A673 (cell line): Measurements from ENCODE around the gene FOS. TPM values are rescaled to one million over a fixed set of nuclear protein-coding genes. Genes with fewer than 3 reads are reported as not detected.

Experiments
- BruUV-seq: library from RNA; stranded (reverse); fragments of 400-500 nt; replicated peaks from 2 replicates; lab custom pipeline; 2021; lab: Mats Ljungman, UMichigan
- CTCF ChIA-PET: fragments of 300-600 bp; sonication (Branson Sonifier 250); formaldehyde crosslinking; loops from one replicate; lab custom pipeline; 2022; ENCODE audit warnings: antibody characterized with exemption; lab: Charles Lee
- POLR2A ChIA-PET: fragments of 300-600 bp; sonication (Branson Sonifier 250); formaldehyde crosslinking; loops from one replicate; lab custom pipeline; 2022; ENCODE audit warnings: antibody characterized with exemption; ENCODE audit not compliant: low non-redundant PET; lab: Charles Lee
- DNase-seq: peaks from one replicate; pipeline ENCODE4 v3.0.0-alpha.2; 2015; ENCODE audit warnings: low spot score
- H3K27ac ChIP-seq: fragments of 200-600 bp; sonication (generic); 2 replicates; pipeline ENCODE4 v1.5.1; 2016; ENCODE audit warnings: mixed run types, low read depth, mild to moderate bottlenecking, mixed read lengths, antibody characterized with exemption, low read length; ENCODE audit not compliant: poor library complexity, severe bottlenecking
- H3K27me3 ChIP-seq: fragments of 200-600 bp; sonication (generic); replicated peaks from 2 replicates; pipeline ENCODE4 v1.6.1; 2017; ENCODE audit warnings: mixed run types, low read depth, mild to moderate bottlenecking, mixed read lengths, antibody characterized with exemption, low read length; ENCODE audit not compliant: insufficient read depth, poor library complexity
- H3K36me3 ChIP-seq: fragments of 200-600 bp; sonication (generic); 2 replicates; pipeline ENCODE4 v1.6.1; 2016; ENCODE audit warnings: mixed run types, mild to moderate bottlenecking, mixed read lengths, antibody characterized with exemption, low read length; ENCODE audit not compliant: insufficient read depth, poor library complexity, severe bottlenecking
- H3K4me1 ChIP-seq: fragments of 200-600 bp; sonication (generic); 2 replicates; pipeline ENCODE4 v1.6.1; 2017; ENCODE audit warnings: mixed run types, mild to moderate bottlenecking, mixed read lengths, antibody characterized with exemption, low read length; ENCODE audit not compliant: insufficient read depth, poor library complexity, severe bottlenecking
- H3K4me3 ChIP-seq: fragments of 200-600 bp; sonication (generic); 2 replicates; pipeline ENCODE4 v1.5.1; 2016; ENCODE audit warnings: low read depth, mixed run types, mild to moderate bottlenecking, mixed read lengths, low read length; ENCODE audit not compliant: poor library complexity, severe bottlenecking
- H3K9me3 ChIP-seq: fragments of 200-600 bp; sonication (generic); 2 replicates; pipeline ENCODE4 v1.6.1; 2016; ENCODE audit warnings: mixed run types, low read depth, mild to moderate bottlenecking, mixed read lengths, antibody characterized with exemption, low read length; ENCODE audit not compliant: poor library complexity, severe bottlenecking
- EZH2 ChIP-seq: fragments of 200-600 bp; sonication (generic); IDR thresholded peaks from 2 replicates; pipeline ENCODE4 v1.6.1; 2017; ENCODE audit warnings: borderline replicate concordance, low read depth, mild to moderate bottlenecking, mixed read lengths, antibody characterized with exemption, low read length; ENCODE audit not compliant: poor library complexity, severe bottlenecking
- intact Hi-C: fragments of 100-400 bp; cut with micrococcal nuclease; formaldehyde crosslinking; loops from one replicate; pipeline ENCODE4 v1.10.0; 2022; ENCODE audit not compliant: unreplicated experiment
- total RNA-seq: library from RNA; stranded (reverse); gene quantifications from 2 replicates; pipeline ENCODE4 v1.2.3, GENCODE V29; 2021
- TF ChIP-seq, protein P1 (sequence below): fragments of 300-800, 200-600 bp; sonication (generic); conservative IDR thresholded peaks from 2 replicates; pipeline ENCODE4 v1.5.1; 2017; ENCODE audit warnings: low read depth, mild to moderate bottlenecking, antibody characterized with exemption, low read length, moderate library complexity, mixed read lengths

The FOS gene
- total RNA-seq, 1 experiment from 2014 or later, result 13.7 TPM

DNA sequence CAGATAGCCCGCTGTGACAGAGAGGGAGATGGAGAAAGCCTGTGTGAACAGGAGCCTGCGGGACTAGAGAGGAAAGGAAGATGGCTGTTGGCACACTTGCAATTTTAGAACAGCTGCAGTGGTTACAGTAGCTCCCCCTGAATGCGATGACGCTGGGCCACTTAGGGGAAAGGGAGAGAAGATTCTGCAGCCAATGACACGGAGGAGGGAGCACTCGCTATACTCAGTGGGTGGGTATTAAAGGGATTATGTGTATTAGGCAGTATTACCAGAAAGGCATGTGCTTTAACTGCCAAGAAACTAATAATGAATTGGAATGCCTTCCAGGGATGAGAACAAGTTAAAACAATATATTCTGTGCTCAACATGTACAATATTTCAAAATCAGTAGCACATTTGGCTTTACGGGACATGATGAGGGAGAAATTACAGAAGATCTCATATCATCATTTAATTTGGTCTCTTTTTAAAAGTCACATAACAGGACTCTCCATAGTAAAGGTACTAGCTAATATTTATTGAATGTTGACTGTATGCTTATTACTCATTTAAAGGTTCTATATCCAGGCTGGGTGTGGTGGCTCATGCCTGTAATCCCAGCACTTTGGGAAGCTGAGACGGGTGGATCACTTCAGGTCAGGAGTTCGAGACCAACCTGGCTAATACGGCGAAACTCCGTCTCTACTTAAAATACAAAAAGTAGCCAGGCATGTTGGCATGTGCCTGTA is 35.9 kb upstream of the FOS start:
- Histone ChIP-seq H3K4me1 (peaks cover 50% of the 10 kb centered on the region), H3K4me3 (no peak overlapping the region), H3K9me3 (no peaks in the 10 kb centered on the region), H3K36me3 (no peaks in the 10 kb centered on the region), H3K27me3 (no peaks in the 10 kb centered on the region), H3K27ac (peak overlapping the region; percentile 87)
- intact Hi-C loops, result no loop called here
- no peak for TF ChIP-seq EZH2
- TF ChIP-seq, protein P1, sequence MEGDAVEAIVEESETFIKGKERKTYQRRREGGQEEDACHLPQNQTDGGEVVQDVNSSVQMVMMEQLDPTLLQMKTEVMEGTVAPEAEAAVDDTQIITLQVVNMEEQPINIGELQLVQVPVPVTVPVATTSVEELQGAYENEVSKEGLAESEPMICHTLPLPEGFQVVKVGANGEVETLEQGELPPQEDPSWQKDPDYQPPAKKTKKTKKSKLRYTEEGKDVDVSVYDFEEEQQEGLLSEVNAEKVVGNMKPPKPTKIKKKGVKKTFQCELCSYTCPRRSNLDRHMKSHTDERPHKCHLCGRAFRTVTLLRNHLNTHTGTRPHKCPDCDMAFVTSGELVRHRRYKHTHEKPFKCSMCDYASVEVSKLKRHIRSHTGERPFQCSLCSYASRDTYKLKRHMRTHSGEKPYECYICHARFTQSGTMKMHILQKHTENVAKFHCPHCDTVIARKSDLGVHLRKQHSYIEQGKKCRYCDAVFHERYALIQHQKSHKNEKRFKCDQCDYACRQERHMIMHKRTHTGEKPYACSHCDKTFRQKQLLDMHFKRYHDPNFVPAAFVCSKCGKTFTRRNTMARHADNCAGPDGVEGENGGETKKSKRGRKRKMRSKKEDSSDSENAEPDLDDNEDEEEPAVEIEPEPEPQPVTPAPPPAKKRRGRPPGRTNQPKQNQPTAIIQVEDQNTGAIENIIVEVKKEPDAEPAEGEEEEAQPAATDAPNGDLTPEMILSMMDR, result no peak
- POLR2A ChIA-PET, result interaction anchor here (0.6 kb wide), 1 partner anchor 25 kb away, joined by 4 read pairs; no protein-coding TSS in a partner anchor
- DNase-seq, result peak; percentile 99
- CTCF ChIA-PET, result no interaction called here
- BruUV-seq, result no TSS peak

DNA sequence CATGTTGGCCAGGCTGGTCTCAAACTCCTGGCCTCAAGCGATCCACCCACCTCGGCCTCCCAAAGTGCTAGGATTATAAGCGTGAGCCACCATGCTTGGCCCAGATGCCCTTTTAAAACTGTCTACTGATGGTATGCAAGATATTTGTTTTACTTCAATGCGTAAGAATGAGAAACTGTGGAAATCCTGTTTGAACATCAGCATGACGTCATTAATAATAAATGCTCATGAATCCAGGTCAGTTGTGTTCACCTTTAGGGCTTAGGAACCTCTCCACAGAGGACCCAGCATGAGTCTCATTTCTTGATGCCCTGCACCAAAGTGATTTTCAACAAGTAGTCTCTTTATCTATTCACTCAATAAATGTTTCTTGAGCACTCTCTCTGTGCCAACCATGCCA is 34.5 kb upstream of the FOS start:
- intact Hi-C loops, result no loop called here
- Histone ChIP-seq H3K9me3 (no peaks in the 10 kb centered on the region), H3K4me1 (peaks cover 44% of the 10 kb centered on the region), H3K36me3 (no peaks in the 10 kb centered on the region), H3K27ac (no peak overlapping the region), H3K27me3 (no peaks in the 10 kb centered on the region), H3K4me3 (no peak overlapping the region)
- TF ChIP-seq EZH2, result no peak
- TF ChIP-seq, protein P1, result no peak
- CTCF ChIA-PET, result no interaction called here
- POLR2A ChIA-PET, result no interaction called here
- no peak for DNase-seq
- no TSS peak for BruUV-seq

DNA sequence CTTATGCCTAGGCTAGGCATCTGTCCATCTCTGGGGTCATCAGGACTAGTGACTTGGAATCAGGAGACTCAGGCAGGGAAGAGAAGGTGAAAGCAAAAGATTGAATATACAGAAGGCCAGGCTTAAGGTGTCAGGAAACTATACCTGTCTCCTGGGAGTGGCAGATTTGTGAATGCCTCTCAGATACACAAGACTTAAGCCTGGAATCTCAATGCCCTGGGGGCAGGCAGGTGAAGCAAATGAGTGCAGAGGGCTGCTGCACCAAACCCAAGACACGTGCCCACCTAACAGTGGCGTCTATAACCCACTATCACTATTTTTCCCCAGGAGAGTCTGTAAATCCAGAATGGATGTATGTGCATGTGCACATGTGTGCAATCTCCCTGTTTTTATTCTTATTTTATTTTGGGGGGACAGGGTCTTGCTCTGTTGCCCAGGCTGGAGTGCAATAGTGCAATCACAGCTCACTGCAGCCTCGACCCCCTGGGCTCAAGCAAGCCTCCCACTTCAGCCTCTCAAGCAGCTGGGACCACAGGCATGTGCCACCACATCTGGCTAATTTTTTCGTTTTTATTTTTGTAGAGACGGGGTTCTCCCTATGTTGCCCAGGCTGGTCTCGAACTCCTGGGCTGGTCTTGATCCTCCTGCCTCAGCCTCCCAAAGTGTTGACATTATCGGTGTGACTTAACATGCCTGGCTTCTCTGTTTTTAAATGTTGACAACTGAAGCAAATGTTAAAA is 31.9 kb upstream of the FOS start:
- Histone ChIP-seq H3K4me3 (no peak overlapping the region), H3K27ac (no peak overlapping the region), H3K4me1 (peaks cover 31% of the 10 kb centered on the region), H3K36me3 (no peaks in the 10 kb centered on the region), H3K9me3 (no peaks in the 10 kb centered on the region), H3K27me3 (no peaks in the 10 kb centered on the region)
- POLR2A ChIA-PET, result no interaction called here
- DNase-seq, result no peak
- CTCF ChIA-PET, result no interaction called here
- BruUV-seq, result no TSS peak
- intact Hi-C loops, result no loop called here
- no peak for TF ChIP-seq EZH2
- TF ChIP-seq, protein P1, result no peak
